Stimulated activated naive CD4-positive, alpha-beta T cell treated with Interleukin-2 at 50 U/mL for 16 hours (primary cell): ENCODE measurements around the gene FRMPD4.
"Not testable (repeated sequence)": the region's sequence is repeated elsewhere in the genome, so short reads cannot be mapped to it uniquely, and the experiment has no call there.

Source experiments
- DNase-seq: peaks from one replicate; lab custom pipeline; 2025; lab: John Stamatoyannopoulos, UW

The FRMPD4 gene

DNA sequence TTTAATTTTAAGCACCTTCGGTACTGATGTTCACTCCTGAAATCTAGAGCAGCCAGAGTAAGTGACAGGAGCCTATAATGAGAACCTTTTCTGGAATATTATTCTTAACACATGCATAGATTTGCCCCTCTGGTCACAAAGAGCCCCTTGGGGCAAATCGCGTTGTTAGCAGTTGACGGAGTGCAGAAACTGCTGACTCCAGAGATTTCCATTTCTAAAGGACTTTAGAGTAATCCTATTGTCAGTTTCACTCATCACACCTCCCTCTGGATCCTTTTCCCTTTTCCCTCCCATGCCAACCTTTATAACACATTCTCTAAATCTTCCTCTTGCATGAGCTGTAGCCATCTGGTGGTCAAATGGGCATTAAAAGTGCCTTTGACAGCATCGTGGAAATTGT, 388.0 kb downstream of the FRMPD4 start:
- DNase-seq: no peak

- DNase-seq: not testable (repeated sequence)
Measured at GRCh38 chrX:12538096-12538495, 399.8 kb downstream of the FRMPD4 start.

DNA sequence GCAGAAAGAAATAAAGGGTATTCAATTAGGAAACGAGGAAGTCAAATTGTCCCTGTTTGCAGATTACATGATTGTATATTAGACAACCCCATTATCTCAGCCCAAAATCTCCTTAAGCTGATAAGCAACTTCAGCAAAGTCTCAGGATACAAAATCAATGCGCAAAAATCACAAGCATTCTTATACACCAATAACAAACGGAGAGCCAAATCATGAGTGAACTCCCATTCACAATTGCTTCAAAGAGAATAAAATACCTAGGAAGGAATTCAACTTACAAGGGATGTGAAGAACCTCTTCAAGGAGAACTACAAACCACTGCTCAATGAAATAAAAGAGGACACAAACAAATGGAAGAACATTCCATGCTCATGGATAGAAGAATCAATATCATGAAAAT, 404.0 kb downstream of the FRMPD4 start:
- not testable (repeated sequence) for DNase-seq

DNA sequence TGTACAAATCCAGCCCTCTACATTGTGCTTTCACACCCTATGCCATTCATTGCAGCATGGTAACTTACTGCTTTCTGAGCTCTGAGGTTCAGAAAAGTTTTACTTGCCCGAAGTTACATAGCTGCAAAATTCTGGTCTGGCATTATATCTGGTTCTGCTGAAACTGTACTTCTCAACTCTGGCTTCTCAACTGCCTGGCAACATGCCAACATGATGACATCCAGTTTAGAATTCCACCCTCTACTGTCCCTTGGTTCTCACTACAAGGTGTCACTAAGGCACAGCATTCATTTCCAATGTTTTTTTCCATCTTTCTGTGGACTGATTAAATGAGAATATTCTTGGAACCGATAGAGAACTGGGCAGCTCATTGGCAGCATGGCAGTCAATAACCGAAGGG, 410.1 kb downstream of the FRMPD4 start:
- DNase-seq: no peak

DNA sequence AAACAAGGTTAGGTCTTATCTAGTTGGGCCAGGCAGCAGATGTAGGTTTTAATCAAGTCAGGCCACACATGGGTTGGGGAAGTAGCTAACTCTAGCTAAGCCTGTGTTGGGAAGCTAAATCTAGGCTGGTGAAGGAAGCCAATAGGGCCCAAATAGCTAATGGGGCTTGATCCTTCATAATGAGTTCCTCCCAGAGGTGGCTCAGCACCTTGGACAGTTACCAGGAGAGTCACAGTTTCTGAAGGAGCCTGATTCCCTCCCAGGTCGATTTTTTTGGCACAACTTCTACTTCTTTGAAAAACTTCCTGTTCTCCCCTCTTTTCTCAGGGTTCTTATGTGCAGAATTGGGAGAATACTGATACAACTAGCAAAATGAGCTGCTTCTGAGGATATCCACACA, 410.5 kb downstream of the FRMPD4 start:
- no peak for DNase-seq

DNA sequence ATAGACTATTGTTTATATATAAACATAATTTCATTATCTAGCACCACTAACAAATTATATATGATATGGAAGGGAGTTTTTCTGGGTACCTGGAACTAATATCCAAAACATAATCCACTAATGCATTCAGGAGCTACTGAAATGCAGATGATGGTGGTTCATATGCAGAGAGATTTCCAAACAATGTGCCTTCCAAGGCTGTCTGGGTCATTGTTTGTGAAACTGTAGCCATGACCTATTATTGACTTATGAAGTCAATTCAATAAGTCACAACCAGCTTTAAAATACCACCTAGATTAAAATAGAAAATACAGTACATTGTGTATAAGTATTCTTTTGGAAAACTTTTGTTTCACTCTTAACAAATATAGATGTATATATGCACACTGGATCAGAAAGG, 415.9 kb downstream of the FRMPD4 start:
- no peak for DNase-seq

DNA sequence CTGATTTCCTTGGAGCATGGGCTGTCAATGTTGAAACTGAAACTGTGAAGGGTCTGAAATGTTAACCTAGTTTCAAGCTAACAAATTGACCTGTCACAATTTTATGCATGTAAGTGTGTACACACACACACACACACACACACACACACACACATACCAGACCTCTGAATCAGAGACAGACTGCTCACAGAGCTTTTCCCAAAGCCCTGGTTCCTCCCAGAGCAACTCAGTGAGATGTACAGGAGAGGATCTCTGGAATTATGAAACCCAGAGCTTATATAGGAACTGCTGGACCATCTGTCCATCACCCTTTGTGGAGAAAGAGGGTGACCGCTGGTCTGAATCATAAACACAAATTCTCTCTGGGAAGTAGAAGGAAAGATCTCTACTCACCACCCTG, 424.8 kb downstream of the FRMPD4 start:
- no peak for DNase-seq

GRCh38 chrX:12564221-12564620, 425.9 kb downstream of the FRMPD4 start:
- no peak for DNase-seq

DNA sequence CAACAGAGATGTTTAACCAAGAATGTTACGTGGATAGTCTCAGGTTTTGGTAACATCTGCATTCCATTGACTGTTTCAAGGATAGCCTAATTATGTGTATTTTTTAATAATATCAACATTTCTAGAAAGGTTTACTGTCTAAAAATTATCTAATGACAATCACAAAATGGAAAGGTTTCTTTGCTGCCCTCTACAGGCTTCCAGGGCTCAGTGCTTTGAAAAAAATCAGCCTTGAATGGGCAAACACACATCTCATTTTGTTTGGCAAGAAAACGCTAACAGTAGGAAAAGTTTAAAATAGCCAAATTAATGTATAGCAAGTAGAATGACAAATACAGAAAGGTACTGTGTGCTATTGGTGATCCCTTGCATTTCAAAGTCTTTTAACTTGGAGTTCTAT, 429.6 kb downstream of the FRMPD4 start:
- DNase-seq: no peak

GRCh38 chrX:12570859-12571501, 432.7 kb downstream of the FRMPD4 start:
- no peak for DNase-seq

GRCh38 chrX:12579311-12579710, 441.0 kb downstream of the FRMPD4 start:
- no peak for DNase-seq

- no peak for DNase-seq
Measured at GRCh38 chrX:12580548-12580947, 442.3 kb downstream of the FRMPD4 start.

DNA sequence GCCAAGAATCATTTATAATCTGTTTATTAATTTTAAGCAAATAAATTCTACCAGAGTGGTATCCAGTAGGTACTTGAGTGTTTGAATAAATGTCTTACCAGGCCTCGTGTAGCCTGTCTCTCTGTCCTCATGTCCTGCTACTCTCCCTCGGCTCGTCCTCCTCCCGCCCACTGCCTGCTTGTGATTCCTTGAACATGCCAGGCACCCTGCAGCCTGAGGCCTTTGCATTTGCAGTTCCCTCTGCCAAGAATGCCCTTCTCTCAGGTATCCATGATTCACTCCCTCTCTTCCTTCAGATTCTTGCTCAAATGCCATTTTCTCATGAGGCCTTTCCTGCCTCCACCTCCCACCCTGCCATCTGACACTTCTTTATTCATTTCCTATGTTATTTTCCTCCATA, 443.3 kb downstream of the FRMPD4 start:
- no peak for DNase-seq

DNA sequence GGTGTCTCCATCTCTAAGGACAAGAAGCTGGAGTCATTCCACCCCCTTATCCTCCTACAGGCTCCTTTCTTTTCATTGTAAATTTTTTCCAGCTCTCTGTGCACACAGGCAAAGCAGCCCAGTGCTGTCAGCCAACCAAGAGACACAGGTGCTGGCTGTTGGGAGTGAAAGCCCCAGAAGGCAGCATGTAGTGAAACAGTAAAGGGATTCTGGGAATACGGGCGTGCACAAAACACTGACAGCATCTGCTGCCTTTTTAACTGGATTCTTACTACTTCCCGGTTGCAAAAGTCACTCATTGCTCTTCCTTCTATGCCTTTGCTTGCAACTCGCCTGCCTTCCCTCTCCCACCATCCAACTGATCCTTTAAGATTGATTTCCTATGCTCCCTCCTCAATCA, 444.4 kb downstream of the FRMPD4 start:
- no peak for DNase-seq

DNA sequence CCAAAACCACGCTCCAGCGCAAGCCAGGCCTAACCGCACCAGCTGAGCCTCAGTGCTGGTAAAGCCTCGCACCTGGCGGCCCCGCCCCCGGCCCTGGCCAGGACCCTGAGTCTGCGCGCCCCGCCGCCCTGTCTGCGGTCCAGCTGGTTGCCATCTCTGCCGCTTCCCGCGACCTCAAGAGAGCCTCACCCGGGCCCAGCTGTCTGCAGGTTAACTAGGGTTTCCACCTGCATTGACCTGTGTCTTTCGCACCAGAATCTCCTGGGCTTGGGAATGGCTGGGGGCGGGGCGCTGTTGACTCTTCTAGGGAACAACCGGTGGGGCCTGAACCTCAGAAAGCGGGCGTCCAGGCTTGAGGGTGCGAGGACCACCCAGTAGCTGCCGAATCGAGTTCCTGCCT, 445.3 kb downstream of the FRMPD4 start:
- no peak for DNase-seq

DNA sequence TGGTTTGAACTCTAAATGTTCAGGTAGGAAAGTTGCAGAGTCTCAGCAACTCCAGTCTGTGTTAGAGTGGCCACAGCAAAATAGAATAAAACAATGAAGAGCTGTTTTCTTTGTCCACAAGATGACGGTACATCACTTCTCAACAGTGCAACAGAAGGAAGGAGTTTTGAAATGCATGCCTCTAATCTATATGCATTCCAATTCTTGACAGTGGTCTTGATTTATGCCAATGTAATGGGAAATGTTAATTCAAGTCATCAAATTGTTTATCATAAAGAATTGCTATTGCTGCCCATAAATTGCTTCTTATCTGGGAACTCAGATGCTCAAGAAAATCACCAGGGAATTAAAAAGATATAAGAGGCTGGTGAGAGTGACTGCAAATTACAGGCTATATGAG, 457.4 kb downstream of the FRMPD4 start:
- no peak for DNase-seq

GRCh38 chrX:12610079-12610478, 471.8 kb downstream of the FRMPD4 start:
- no peak for DNase-seq

GRCh38 chrX:12611471-12611870, 473.2 kb downstream of the FRMPD4 start:
- no peak for DNase-seq

GRCh38 chrX:12614266-12614665, 476.0 kb downstream of the FRMPD4 start:
- DNase-seq: no peak

- no peak for DNase-seq
Measured at GRCh38 chrX:12615061-12615460, 476.8 kb downstream of the FRMPD4 start.

DNA sequence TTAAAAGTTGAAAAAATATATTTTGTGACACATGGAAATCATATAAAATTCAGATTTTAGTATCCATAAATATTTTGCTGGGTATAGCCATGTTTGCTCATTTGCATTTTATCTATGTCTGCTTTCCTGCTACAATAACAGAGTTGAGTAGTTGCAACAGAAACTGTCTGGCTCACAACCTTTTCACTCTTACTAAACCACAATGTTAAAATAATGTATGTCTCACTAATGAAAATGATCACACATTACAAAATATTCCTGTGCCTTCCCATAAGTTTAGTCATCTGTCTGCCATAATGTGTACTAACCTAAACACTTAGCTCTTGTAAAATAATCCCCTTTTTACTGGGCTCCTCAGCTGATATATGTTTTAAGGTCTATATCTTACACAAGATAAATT, 479.0 kb downstream of the FRMPD4 start:
- DNase-seq: no peak

- no peak for DNase-seq
Measured at GRCh38 chrX:12647230-12647629, 509.0 kb downstream of the FRMPD4 start.

GRCh38 chrX:12648995-12649394, 510.7 kb downstream of the FRMPD4 start:
- DNase-seq: no peak

GRCh38 chrX:12657433-12657832, 519.2 kb downstream of the FRMPD4 start:
- DNase-seq: no peak

- DNase-seq: no peak
Measured at GRCh38 chrX:12657881-12658280, 519.6 kb downstream of the FRMPD4 start.
